ENCODE measurements around the gene SMIM23. TPM values are rescaled to one million over a fixed set of nuclear protein-coding genes. Genes with fewer than 3 reads are reported as not detected.

The SMIM23 gene
- total and polyA plus RNA-seq, 4 donors: not detected

DNA sequence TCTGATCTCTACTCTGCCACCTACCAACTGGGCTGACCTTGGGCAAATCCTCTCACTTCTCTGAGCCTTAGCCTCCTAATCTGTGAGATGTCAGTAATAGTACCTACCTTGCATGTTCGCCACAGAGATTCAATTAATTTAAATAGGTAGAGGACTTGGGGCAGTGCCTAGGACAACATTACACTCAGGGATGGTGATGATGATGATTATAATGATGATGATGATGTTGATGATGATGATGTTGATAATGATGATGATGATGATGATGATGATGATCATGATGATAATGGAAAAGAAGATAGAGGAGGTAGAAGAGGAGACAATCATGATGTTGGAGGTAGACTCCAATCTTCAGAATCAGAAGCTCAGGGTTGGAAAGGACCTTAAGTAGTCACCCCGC, 40.7 kb upstream of the SMIM23 start:
- no peak for DNase-seq
- H3K4me3 ChIP-seq: no peak overlapping the region
- peaks cover 0 to 2% (median 0%) of the 10 kb centered on the region in 4 donors for H3K9me3 ChIP-seq (ENCODE audit: control insufficient read depth in 4 of 4, insufficient read depth in 3 of 4, low read length in 3 of 4)
- H3K27me3 ChIP-seq (ENCODE audit: control insufficient read depth in 3 of 3, insufficient read depth in 3 of 3, low read length in 2 of 3): no peaks in the 10 kb centered on the region
- no peak overlapping the region for H3K9ac ChIP-seq (ENCODE audit: insufficient read depth in 1 of 2, low read length in 2 of 2)
- H3K4me1 ChIP-seq (ENCODE audit: control insufficient read depth in 5 of 5, insufficient read depth in 5 of 5, low read length in 5 of 5): no peaks in the 10 kb centered on the region
- ATAC-seq (ENCODE audit: insufficient read depth, low FRiP score): no peak
- H3K27ac ChIP-seq (ENCODE audit: low read depth in 1 of 2, low read length in 1 of 2): no peak overlapping the region
- WGBS, 2 donors: 96 to 100% methylated on average over 2 of the region's 2 CpGs
- no peaks in the 10 kb centered on the region for H3K36me3 ChIP-seq (ENCODE audit: control insufficient read depth in 4 of 4, insufficient read depth in 4 of 4, low read length in 4 of 4)
- TF ChIP-seq, protein P1, sequence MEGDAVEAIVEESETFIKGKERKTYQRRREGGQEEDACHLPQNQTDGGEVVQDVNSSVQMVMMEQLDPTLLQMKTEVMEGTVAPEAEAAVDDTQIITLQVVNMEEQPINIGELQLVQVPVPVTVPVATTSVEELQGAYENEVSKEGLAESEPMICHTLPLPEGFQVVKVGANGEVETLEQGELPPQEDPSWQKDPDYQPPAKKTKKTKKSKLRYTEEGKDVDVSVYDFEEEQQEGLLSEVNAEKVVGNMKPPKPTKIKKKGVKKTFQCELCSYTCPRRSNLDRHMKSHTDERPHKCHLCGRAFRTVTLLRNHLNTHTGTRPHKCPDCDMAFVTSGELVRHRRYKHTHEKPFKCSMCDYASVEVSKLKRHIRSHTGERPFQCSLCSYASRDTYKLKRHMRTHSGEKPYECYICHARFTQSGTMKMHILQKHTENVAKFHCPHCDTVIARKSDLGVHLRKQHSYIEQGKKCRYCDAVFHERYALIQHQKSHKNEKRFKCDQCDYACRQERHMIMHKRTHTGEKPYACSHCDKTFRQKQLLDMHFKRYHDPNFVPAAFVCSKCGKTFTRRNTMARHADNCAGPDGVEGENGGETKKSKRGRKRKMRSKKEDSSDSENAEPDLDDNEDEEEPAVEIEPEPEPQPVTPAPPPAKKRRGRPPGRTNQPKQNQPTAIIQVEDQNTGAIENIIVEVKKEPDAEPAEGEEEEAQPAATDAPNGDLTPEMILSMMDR (IDR thresholded peaks at IDR 0.05; ENCODE audit: control extremely low read depth, extremely low read depth): no peak

DNA sequence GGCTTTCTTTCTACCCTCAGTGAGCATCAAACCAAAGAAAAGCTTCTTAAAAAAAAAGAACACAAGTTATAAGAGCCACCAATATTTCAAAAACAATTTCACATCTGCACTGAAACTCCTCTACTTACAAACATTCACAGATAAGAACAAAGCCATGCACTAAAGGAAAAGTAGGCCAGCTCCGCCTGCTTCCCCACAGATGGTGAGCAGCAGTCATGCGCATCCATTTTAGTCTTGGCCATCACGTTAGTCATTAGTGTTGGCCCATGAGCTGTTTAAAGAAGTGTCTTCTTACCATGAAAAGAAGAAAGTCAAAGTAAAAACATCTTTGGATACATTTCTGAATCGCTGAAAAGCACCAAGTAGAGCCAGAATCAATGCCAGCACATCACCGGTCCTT, 40.0 kb upstream of the SMIM23 start:
- no peak for ATAC-seq (ENCODE audit: insufficient read depth, low FRiP score)
- Histone ChIP-seq H3K9me3 (ENCODE audit: control insufficient read depth in 4 of 4, insufficient read depth in 3 of 4, low read length in 3 of 4) (peaks cover 0 to 2% (median 0%) of the 10 kb centered on the region in 4 donors), H3K27ac (ENCODE audit: low read depth in 1 of 2, low read length in 1 of 2) (no peak overlapping the region), H3K27me3 (ENCODE audit: control insufficient read depth in 3 of 3, insufficient read depth in 3 of 3, low read length in 2 of 3) (no peaks in the 10 kb centered on the region), H3K36me3 (ENCODE audit: control insufficient read depth in 4 of 4, insufficient read depth in 4 of 4, low read length in 4 of 4) (no peaks in the 10 kb centered on the region), H3K4me1 (ENCODE audit: control insufficient read depth in 5 of 5, insufficient read depth in 5 of 5, low read length in 5 of 5) (peaks cover 0 to 2% (median 0%) of the 10 kb centered on the region in 5 donors), H3K4me3 (no peak overlapping the region), H3K9ac (ENCODE audit: insufficient read depth in 1 of 2, low read length in 2 of 2) (no peak overlapping the region)
- TF ChIP-seq, protein P1 (IDR thresholded peaks at IDR 0.05; ENCODE audit: control extremely low read depth, extremely low read depth): no peak
- WGBS, 2 donors: 86 to 90% methylated on average over 5 of the region's 5 CpGs
- DNase-seq: no peak

DNA sequence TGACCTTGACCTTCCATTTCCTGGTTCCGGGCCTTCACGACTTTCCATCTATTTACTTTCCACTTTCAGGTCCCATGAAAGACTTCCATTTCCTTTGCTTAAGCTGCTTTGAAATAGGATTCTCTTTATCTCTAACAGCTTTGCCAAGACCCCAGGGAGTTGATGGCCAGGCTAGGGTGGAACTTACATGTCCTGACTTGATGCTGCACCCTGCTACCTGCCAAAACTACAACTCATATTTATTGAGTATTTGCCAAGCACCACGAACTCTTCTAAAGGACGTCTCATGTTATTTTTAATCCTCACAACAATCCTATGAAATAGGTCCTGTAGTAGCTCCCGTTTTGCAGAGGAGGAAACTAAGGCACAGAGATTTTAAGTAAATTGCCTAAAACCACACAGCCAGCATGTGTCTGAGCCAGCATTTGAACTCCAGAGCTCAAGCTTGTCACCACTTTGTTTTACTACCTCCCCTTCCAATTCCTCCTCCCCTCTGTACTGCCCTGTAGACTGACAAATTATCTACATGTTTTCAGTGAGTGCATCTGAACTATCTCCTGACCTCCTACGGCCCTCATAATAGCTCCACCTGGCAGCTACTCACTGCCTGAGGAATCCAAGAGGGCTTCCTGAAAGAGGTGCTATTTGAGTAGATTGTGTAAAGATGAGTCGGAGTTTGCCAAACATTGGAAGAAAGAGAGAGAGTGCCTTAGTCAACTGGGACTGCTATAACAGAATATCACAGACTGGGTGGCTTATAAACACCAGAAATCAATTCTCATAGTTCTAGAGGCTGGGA, 38.4 kb upstream of the SMIM23 start:
- no peak for ATAC-seq (ENCODE audit: insufficient read depth, low FRiP score)
- WGBS, 2 donors: 69 to 85% methylated on average over 7 of the region's 7 CpGs

More for the DNA sequence above, 38.4 kb upstream of the SMIM23 start:
- no peak for DNase-seq
- TF ChIP-seq, protein P1 (IDR thresholded peaks at IDR 0.05; ENCODE audit: control extremely low read depth, extremely low read depth): no peak
- Histone ChIP-seq H3K27me3 (ENCODE audit: control insufficient read depth in 3 of 3, insufficient read depth in 3 of 3, low read length in 2 of 3) (no peaks in the 10 kb centered on the region), H3K36me3 (ENCODE audit: control insufficient read depth in 4 of 4, insufficient read depth in 4 of 4, low read length in 4 of 4) (no peaks in the 10 kb centered on the region), H3K9me3 (ENCODE audit: control insufficient read depth in 4 of 4, insufficient read depth in 3 of 4, low read length in 3 of 4) (peaks cover 0 to 2% (median 0%) of the 10 kb centered on the region in 4 donors), H3K4me1 (ENCODE audit: control insufficient read depth in 5 of 5, insufficient read depth in 5 of 5, low read length in 5 of 5) (peaks cover 0 to 3% (median 0%) of the 10 kb centered on the region in 5 donors), H3K27ac (ENCODE audit: low read depth in 1 of 2, low read length in 1 of 2) (no peak overlapping the region), H3K9ac (ENCODE audit: insufficient read depth in 1 of 2, low read length in 2 of 2) (no peak overlapping the region), H3K4me3 (no peak overlapping the region)

All from lung (tissue), 12 donors.